Neural cell (in vitro differentiated cells): ENCODE results near the gene ADAM10. TPM values are rescaled to one million over a fixed set of nuclear protein-coding genes. Genes with fewer than 3 reads are reported as not detected.

ENCODE experiments used
- H2AFZ ChIP-seq: fragments of 200-600, 300-800 bp; sonication (generic), shearing (Covaris generic); 2 replicates; pipeline ENCODE4 v1.6.0; 2014; ENCODE audit warnings: low read depth, mild to moderate bottlenecking, antibody characterized with exemption, low read length, moderate library complexity
- H3F3A ChIP-seq: fragments of 200-600 bp; shearing (Covaris generic); 2 replicates; pipeline ENCODE4 v1.6.1; 2016; ENCODE audit warnings: mild to moderate bottlenecking, moderate library complexity, mixed read lengths, antibody characterized with exemption, low read length; ENCODE audit not compliant: insufficient read depth, poor library complexity, severe bottlenecking
- H3K27ac ChIP-seq: fragments of 200-600, 300-800 bp; sonication (generic), shearing (Covaris generic); 2 replicates; pipeline ENCODE4 v1.5.1; 2014; ENCODE audit warnings: mild to moderate bottlenecking, low read length, moderate library complexity
- H3K27me3 ChIP-seq: fragments of 300-800, 200-600 bp; sonication (generic), shearing (Covaris generic); 2 replicates; pipeline ENCODE4 v1.6.0; 2014; ENCODE audit warnings: mild to moderate bottlenecking, low read depth, low read length, moderate library complexity; ENCODE audit not compliant: insufficient read depth
- H3K36me3 ChIP-seq: fragments of 300-800, 200-600 bp; sonication (generic), shearing (Covaris generic); 2 replicates; pipeline ENCODE4 v1.5.1; 2014; ENCODE audit warnings: mild to moderate bottlenecking, antibody characterized with exemption, low read length, moderate library complexity; ENCODE audit not compliant: insufficient read depth
- H3K4me2 ChIP-seq: fragments of 300-800, 200-600 bp; sonication (generic), shearing (Covaris generic); 2 replicates; pipeline ENCODE4 v1.6.0; 2014; ENCODE audit warnings: mild to moderate bottlenecking, low read length
- H3K4me3 ChIP-seq: fragments of 300-800, 200-600 bp; sonication (generic), shearing (Covaris generic); 2 replicates; pipeline ENCODE4 v1.5.1; 2014; ENCODE audit warnings: mild to moderate bottlenecking, low read length, moderate library complexity
- H3K79me2 ChIP-seq: fragments of 200-600 bp; shearing (Covaris generic); replicated peaks from 2 replicates; pipeline ENCODE4 v1.6.0; 2014; ENCODE audit warnings: mild to moderate bottlenecking, low read length, moderate library complexity; ENCODE audit not compliant: insufficient read depth
- H3K9ac ChIP-seq: fragments of 300-800, 200-600 bp; sonication (generic), shearing (Covaris generic); 2 replicates; pipeline ENCODE4 v1.6.1; 2016; ENCODE audit warnings: mild to moderate bottlenecking, low read length, mixed read lengths
- H3K9me2 ChIP-seq: fragments of 200-600 bp; shearing (Covaris generic); 2 replicates; pipeline ENCODE4 v1.6.1; 2016; ENCODE audit warnings: mild to moderate bottlenecking, low read length, mixed read lengths; ENCODE audit not compliant: insufficient read depth
- H3K9me3 ChIP-seq: fragments of 200-600, 300-800 bp; sonication (generic), shearing (Covaris generic); 2 replicates; pipeline ENCODE4 v1.6.1; 2016; ENCODE audit warnings: mild to moderate bottlenecking, mixed run types, low read length, moderate library complexity, mixed read lengths
- H4K20me1 ChIP-seq: fragments of 200-600 bp; shearing (Covaris generic); 2 replicates; pipeline ENCODE4 v1.6.1; 2016; ENCODE audit warnings: mild to moderate bottlenecking, mixed run types; ENCODE audit not compliant: insufficient read depth
- CTCF ChIP-seq: fragments of 450-650 bp; IDR thresholded peaks from 2 replicates; pipeline ENCODE4 v1.5.1; 2014; ENCODE audit warnings: antibody characterized with exemption, mild to moderate bottlenecking, moderate library complexity; ENCODE audit not compliant: poor library complexity, severe bottlenecking
- EP300 ChIP-seq: fragments of 450-650 bp; conservative IDR thresholded peaks from 2 replicates; pipeline ENCODE4 v1.6.1; 2014; ENCODE audit warnings: antibody characterized with exemption, mild to moderate bottlenecking, moderate library complexity; ENCODE audit not compliant: poor library complexity, severe bottlenecking
- EZH2 ChIP-seq: fragments of 200-600, 300-800 bp; shearing (Covaris generic), sonication (generic); IDR thresholded peaks from 2 replicates; pipeline ENCODE4 v1.6.1; 2014; ENCODE audit warnings: antibody characterized with exemption, low read length, borderline replicate concordance, mild to moderate bottlenecking; ENCODE audit not compliant: insufficient read depth, poor library complexity, severe bottlenecking
- MXI1 ChIP-seq: fragments of 450-650 bp; conservative IDR thresholded peaks from 2 replicates; pipeline ENCODE4 v1.6.1; 2014; ENCODE audit warnings: antibody characterized with exemption, mild to moderate bottlenecking; ENCODE audit not compliant: poor library complexity, severe bottlenecking
- POLR2AphosphoS5 ChIP-seq: IDR thresholded peaks from 2 replicates; pipeline ENCODE4 v1.6.1; 2012
- RAD21 ChIP-seq: fragments of 450-650 bp; conservative IDR thresholded peaks from 2 replicates; pipeline ENCODE4 v1.6.1; 2014; ENCODE audit warnings: antibody characterized with exemption, mild to moderate bottlenecking, moderate library complexity
- REST ChIP-seq: IDR thresholded peaks from 2 replicates; pipeline ENCODE4 v1.6.1; 2012; ENCODE audit warnings: borderline replicate concordance
- SMC3 ChIP-seq: fragments of 450-650 bp; conservative IDR thresholded peaks from 2 replicates; pipeline ENCODE4 v1.6.1; 2014; ENCODE audit warnings: antibody characterized with exemption, mild to moderate bottlenecking, moderate library complexity; ENCODE audit not compliant: poor library complexity
- TAF1 ChIP-seq: IDR thresholded peaks from 2 replicates; pipeline ENCODE4 v1.6.1; 2012; ENCODE audit warnings: low read depth
- polyA plus RNA-seq: library from polyadenylated mRNA; depleted of rRNA; stranded (reverse); fragments of >200 nt; gene quantifications from 2 replicates; pipeline ENCODE4 v1.2.3, GENCODE V29; 2014

The ADAM10 gene
- polyA plus RNA-seq, 1 donor from 2014 or later, result 66.3 TPM

GRCh38 chr15:58742819-58743502 lies 6.5 kb downstream of the ADAM10 start:
- H4K20me1 ChIP-seq, result no peaks in the 10 kb centered on the region
- no peaks in the 10 kb centered on the region for H3F3A ChIP-seq
- H3K9me3 ChIP-seq, result no peaks in the 10 kb centered on the region
- TF ChIP-seq CTCF, result no peak
- no peak for TF ChIP-seq RAD21
- TF ChIP-seq EP300, result no peak
- no peak for TF ChIP-seq SMC3
- TF ChIP-seq EZH2, result no peak
- TF ChIP-seq REST, result no peak
- TF ChIP-seq POLR2AphosphoS5, result no peak
- no peak for TF ChIP-seq TAF1
- TF ChIP-seq MXI1, result no peak
- H2AFZ ChIP-seq, result no peak overlapping the region
- no peak overlapping the region for H3K9ac ChIP-seq
- H3K4me2 ChIP-seq, result no peak overlapping the region
- no peak overlapping the region for H3K4me3 ChIP-seq
- peaks cover 97% of the 10 kb centered on the region for H3K79me2 ChIP-seq
- no peaks in the 10 kb centered on the region for H3K27me3 ChIP-seq
- no peaks in the 10 kb centered on the region for H3K36me3 ChIP-seq
- no peaks in the 10 kb centered on the region for H3K9me2 ChIP-seq
- no peak overlapping the region for H3K27ac ChIP-seq

GRCh38 chr15:58742022-58742813 lies 7.3 kb downstream of the ADAM10 start:
- Histone ChIP-seq H3K36me3 (no peaks in the 10 kb centered on the region), H3F3A (no peaks in the 10 kb centered on the region), H3K4me2 (no peak overlapping the region), H3K27me3 (no peaks in the 10 kb centered on the region), H2AFZ (no peak overlapping the region), H3K4me3 (no peak overlapping the region), H3K9me2 (no peaks in the 10 kb centered on the region), H3K9me3 (no peaks in the 10 kb centered on the region), H3K27ac (no peak overlapping the region), H3K9ac (no peak overlapping the region), H3K79me2 (peaks cover 97% of the 10 kb centered on the region), H4K20me1 (no peaks in the 10 kb centered on the region)
- TF ChIP-seq RAD21, result no peak
- TF ChIP-seq EP300, result no peak
- no peak for TF ChIP-seq REST
